GM21526 (cell line): ENCODE measurements around the gene PRMT5.
A peak's percentile ranks its signal among the peaks of the same experiment; 100 is the strongest.

Experiments
- ATAC-seq: cut with Tn5 transposase; IDR thresholded peaks from one replicate; pipeline ENCODE4 v1.9.1; 2021; ENCODE audit warnings: moderate library complexity; ENCODE audit not compliant: unreplicated experiment, low FRiP score

The PRMT5 gene

GRCh38 chr14:22898302-22899090 lies 30.7 kb downstream of the PRMT5 start:
- ATAC-seq = no peak

GRCh38 chr14:22897357-22897756 lies 31.8 kb downstream of the PRMT5 start:
- ATAC-seq = no peak

- no peak for ATAC-seq
Measured at GRCh38 chr14:22896760-22897159, 32.4 kb downstream of the PRMT5 start.

- ATAC-seq = no peak
Measured at GRCh38 chr14:22896356-22896755, 32.8 kb downstream of the PRMT5 start.

- no peak for ATAC-seq
Measured at GRCh38 chr14:22895402-22895801, 33.8 kb downstream of the PRMT5 start.

GRCh38 chr14:22893706-22894105 lies 35.5 kb downstream of the PRMT5 start:
- ATAC-seq = no peak

- no peak for ATAC-seq
Measured at GRCh38 chr14:22892488-22892887, 36.7 kb downstream of the PRMT5 start.

- ATAC-seq = no peak
Measured at GRCh38 chr14:22890416-22890815, 38.8 kb downstream of the PRMT5 start.

- ATAC-seq = no peak
Measured at GRCh38 chr14:22888662-22889061, 40.5 kb downstream of the PRMT5 start.

- ATAC-seq = peak; percentile 37
Measured at GRCh38 chr14:22887990-22888378, 41.2 kb downstream of the PRMT5 start.

GRCh38 chr14:22887260-22887989 lies 41.8 kb downstream of the PRMT5 start:
- peak; percentile 33 for ATAC-seq

- ATAC-seq = peak; percentile 38
Measured at GRCh38 chr14:22886500-22887259, 42.5 kb downstream of the PRMT5 start.

GRCh38 chr14:22885975-22886374 lies 43.2 kb downstream of the PRMT5 start:
- ATAC-seq = no peak

GRCh38 chr14:22884738-22885523 lies 44.2 kb downstream of the PRMT5 start:
- ATAC-seq = no peak

- no peak for ATAC-seq
Measured at GRCh38 chr14:22884076-22884737, 45.0 kb downstream of the PRMT5 start.

- ATAC-seq = no peak
Measured at GRCh38 chr14:22883173-22883976, 45.8 kb downstream of the PRMT5 start, which contains the start of gene REM2. Gene REM2, plus strand, starts transcription at chr14:22883222. Its CDS starts 66 bp downstream, at chr14:22883288.

GRCh38 chr14:22882529-22883172 lies 46.5 kb downstream of the PRMT5 start:
- no peak for ATAC-seq

- no peak for ATAC-seq
Measured at GRCh38 chr14:22882064-22882463, 47.1 kb downstream of the PRMT5 start.
